Neural cell (in vitro differentiated cells): ENCODE measurements around the gene LGR5. TPM values are rescaled to one million over a fixed set of nuclear protein-coding genes. Genes with fewer than 3 reads are reported as not detected.

Experiments
- H2AFZ ChIP-seq: fragments of 200-600, 300-800 bp; sonication (generic), shearing (Covaris generic); 2 replicates; pipeline ENCODE4 v1.6.0; 2014; ENCODE audit warnings: low read depth, mild to moderate bottlenecking, antibody characterized with exemption, low read length, moderate library complexity
- H3F3A ChIP-seq: fragments of 200-600 bp; shearing (Covaris generic); 2 replicates; pipeline ENCODE4 v1.6.1; 2016; ENCODE audit warnings: mild to moderate bottlenecking, moderate library complexity, mixed read lengths, antibody characterized with exemption, low read length; ENCODE audit not compliant: insufficient read depth, poor library complexity, severe bottlenecking
- H3K27ac ChIP-seq: fragments of 200-600, 300-800 bp; sonication (generic), shearing (Covaris generic); 2 replicates; pipeline ENCODE4 v1.5.1; 2014; ENCODE audit warnings: mild to moderate bottlenecking, low read length, moderate library complexity
- H3K27me3 ChIP-seq: fragments of 300-800, 200-600 bp; sonication (generic), shearing (Covaris generic); 2 replicates; pipeline ENCODE4 v1.6.0; 2014; ENCODE audit warnings: mild to moderate bottlenecking, low read depth, low read length, moderate library complexity; ENCODE audit not compliant: insufficient read depth
- H3K36me3 ChIP-seq: fragments of 300-800, 200-600 bp; sonication (generic), shearing (Covaris generic); 2 replicates; pipeline ENCODE4 v1.5.1; 2014; ENCODE audit warnings: mild to moderate bottlenecking, antibody characterized with exemption, low read length, moderate library complexity; ENCODE audit not compliant: insufficient read depth
- H3K4me2 ChIP-seq: fragments of 300-800, 200-600 bp; sonication (generic), shearing (Covaris generic); 2 replicates; pipeline ENCODE4 v1.6.0; 2014; ENCODE audit warnings: mild to moderate bottlenecking, low read length
- H3K4me3 ChIP-seq: fragments of 300-800, 200-600 bp; sonication (generic), shearing (Covaris generic); 2 replicates; pipeline ENCODE4 v1.5.1; 2014; ENCODE audit warnings: mild to moderate bottlenecking, low read length, moderate library complexity
- H3K79me2 ChIP-seq: fragments of 200-600 bp; shearing (Covaris generic); replicated peaks from 2 replicates; pipeline ENCODE4 v1.6.0; 2014; ENCODE audit warnings: mild to moderate bottlenecking, low read length, moderate library complexity; ENCODE audit not compliant: insufficient read depth
- H3K9ac ChIP-seq: fragments of 300-800, 200-600 bp; sonication (generic), shearing (Covaris generic); 2 replicates; pipeline ENCODE4 v1.6.1; 2016; ENCODE audit warnings: mild to moderate bottlenecking, low read length, mixed read lengths
- H3K9me2 ChIP-seq: fragments of 200-600 bp; shearing (Covaris generic); 2 replicates; pipeline ENCODE4 v1.6.1; 2016; ENCODE audit warnings: mild to moderate bottlenecking, low read length, mixed read lengths; ENCODE audit not compliant: insufficient read depth
- H3K9me3 ChIP-seq: fragments of 200-600, 300-800 bp; sonication (generic), shearing (Covaris generic); 2 replicates; pipeline ENCODE4 v1.6.1; 2016; ENCODE audit warnings: mild to moderate bottlenecking, mixed run types, low read length, moderate library complexity, mixed read lengths
- H4K20me1 ChIP-seq: fragments of 200-600 bp; shearing (Covaris generic); 2 replicates; pipeline ENCODE4 v1.6.1; 2016; ENCODE audit warnings: mild to moderate bottlenecking, mixed run types; ENCODE audit not compliant: insufficient read depth
- EP300 ChIP-seq: fragments of 450-650 bp; conservative IDR thresholded peaks from 2 replicates; pipeline ENCODE4 v1.6.1; 2014; ENCODE audit warnings: antibody characterized with exemption, mild to moderate bottlenecking, moderate library complexity; ENCODE audit not compliant: poor library complexity, severe bottlenecking
- EZH2 ChIP-seq: fragments of 200-600, 300-800 bp; shearing (Covaris generic), sonication (generic); IDR thresholded peaks from 2 replicates; pipeline ENCODE4 v1.6.1; 2014; ENCODE audit warnings: antibody characterized with exemption, low read length, borderline replicate concordance, mild to moderate bottlenecking; ENCODE audit not compliant: insufficient read depth, poor library complexity, severe bottlenecking
- MXI1 ChIP-seq: fragments of 450-650 bp; conservative IDR thresholded peaks from 2 replicates; pipeline ENCODE4 v1.6.1; 2014; ENCODE audit warnings: antibody characterized with exemption, mild to moderate bottlenecking; ENCODE audit not compliant: poor library complexity, severe bottlenecking
- POLR2AphosphoS5 ChIP-seq: IDR thresholded peaks from 2 replicates; pipeline ENCODE4 v1.6.1; 2012
- RAD21 ChIP-seq: fragments of 450-650 bp; conservative IDR thresholded peaks from 2 replicates; pipeline ENCODE4 v1.6.1; 2014; ENCODE audit warnings: antibody characterized with exemption, mild to moderate bottlenecking, moderate library complexity
- SMC3 ChIP-seq: fragments of 450-650 bp; conservative IDR thresholded peaks from 2 replicates; pipeline ENCODE4 v1.6.1; 2014; ENCODE audit warnings: antibody characterized with exemption, mild to moderate bottlenecking, moderate library complexity; ENCODE audit not compliant: poor library complexity
- TAF1 ChIP-seq: IDR thresholded peaks from 2 replicates; pipeline ENCODE4 v1.6.1; 2012; ENCODE audit warnings: low read depth
- polyA plus RNA-seq: library from polyadenylated mRNA; depleted of rRNA; stranded (reverse); fragments of >200 nt; gene quantifications from 2 replicates; pipeline ENCODE4 v1.2.3, GENCODE V29; 2014
- TF ChIP-seq, protein P1 (sequence below): IDR thresholded peaks from 2 replicates; pipeline ENCODE4 v1.6.1; 2012; ENCODE audit warnings: borderline replicate concordance
- TF ChIP-seq, protein P2 (sequence below): fragments of 450-650 bp; IDR thresholded peaks from 2 replicates; pipeline ENCODE4 v1.5.1; 2014; ENCODE audit warnings: antibody characterized with exemption, mild to moderate bottlenecking, moderate library complexity; ENCODE audit not compliant: poor library complexity, severe bottlenecking

LGR5 gene
- polyA plus RNA-seq, 1 donor from 2014 or later: 0.16 TPM

DNA sequence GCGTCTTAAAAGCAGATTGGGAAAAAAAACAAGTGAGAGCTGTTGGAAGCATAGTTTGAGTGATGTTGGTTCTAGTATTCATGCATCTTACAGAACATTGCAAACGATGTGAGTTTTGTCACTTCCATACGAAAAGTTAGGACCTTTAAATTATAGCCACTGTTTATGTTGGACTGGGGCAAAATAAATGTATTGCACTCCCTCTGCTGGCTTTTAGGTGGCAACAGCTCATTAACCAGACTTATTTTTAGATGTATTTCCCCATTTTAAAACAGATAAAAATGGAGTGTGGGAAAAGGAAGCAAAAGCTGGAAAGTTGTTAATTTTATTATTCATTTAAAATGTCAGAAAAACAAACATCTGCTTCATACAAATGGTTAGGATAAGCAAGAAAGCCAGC, 111.9 kb downstream of the LGR5 start:
- H3K36me3 ChIP-seq: no peaks in the 10 kb centered on the region
- no peaks in the 10 kb centered on the region for H3K79me2 ChIP-seq
- no peaks in the 10 kb centered on the region for H3K9me3 ChIP-seq
- no peak overlapping the region for H3K9ac ChIP-seq
- H3K4me3 ChIP-seq: no peak overlapping the region
- H2AFZ ChIP-seq: no peak overlapping the region
- H4K20me1 ChIP-seq: no peaks in the 10 kb centered on the region
- no peaks in the 10 kb centered on the region for H3K27me3 ChIP-seq
- H3K9me2 ChIP-seq: no peaks in the 10 kb centered on the region
- no peak overlapping the region for H3K4me2 ChIP-seq
- TF ChIP-seq, protein P1, sequence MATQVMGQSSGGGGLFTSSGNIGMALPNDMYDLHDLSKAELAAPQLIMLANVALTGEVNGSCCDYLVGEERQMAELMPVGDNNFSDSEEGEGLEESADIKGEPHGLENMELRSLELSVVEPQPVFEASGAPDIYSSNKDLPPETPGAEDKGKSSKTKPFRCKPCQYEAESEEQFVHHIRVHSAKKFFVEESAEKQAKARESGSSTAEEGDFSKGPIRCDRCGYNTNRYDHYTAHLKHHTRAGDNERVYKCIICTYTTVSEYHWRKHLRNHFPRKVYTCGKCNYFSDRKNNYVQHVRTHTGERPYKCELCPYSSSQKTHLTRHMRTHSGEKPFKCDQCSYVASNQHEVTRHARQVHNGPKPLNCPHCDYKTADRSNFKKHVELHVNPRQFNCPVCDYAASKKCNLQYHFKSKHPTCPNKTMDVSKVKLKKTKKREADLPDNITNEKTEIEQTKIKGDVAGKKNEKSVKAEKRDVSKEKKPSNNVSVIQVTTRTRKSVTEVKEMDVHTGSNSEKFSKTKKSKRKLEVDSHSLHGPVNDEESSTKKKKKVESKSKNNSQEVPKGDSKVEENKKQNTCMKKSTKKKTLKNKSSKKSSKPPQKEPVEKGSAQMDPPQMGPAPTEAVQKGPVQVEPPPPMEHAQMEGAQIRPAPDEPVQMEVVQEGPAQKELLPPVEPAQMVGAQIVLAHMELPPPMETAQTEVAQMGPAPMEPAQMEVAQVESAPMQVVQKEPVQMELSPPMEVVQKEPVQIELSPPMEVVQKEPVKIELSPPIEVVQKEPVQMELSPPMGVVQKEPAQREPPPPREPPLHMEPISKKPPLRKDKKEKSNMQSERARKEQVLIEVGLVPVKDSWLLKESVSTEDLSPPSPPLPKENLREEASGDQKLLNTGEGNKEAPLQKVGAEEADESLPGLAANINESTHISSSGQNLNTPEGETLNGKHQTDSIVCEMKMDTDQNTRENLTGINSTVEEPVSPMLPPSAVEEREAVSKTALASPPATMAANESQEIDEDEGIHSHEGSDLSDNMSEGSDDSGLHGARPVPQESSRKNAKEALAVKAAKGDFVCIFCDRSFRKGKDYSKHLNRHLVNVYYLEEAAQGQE: no peak
- TF ChIP-seq TAF1 (no peak), MXI1 (no peak), EZH2 (no peak), EP300 (no peak), RAD21 (peak; percentile 35), POLR2AphosphoS5 (no peak), SMC3 (peak; percentile 38)
- TF ChIP-seq, protein P2, sequence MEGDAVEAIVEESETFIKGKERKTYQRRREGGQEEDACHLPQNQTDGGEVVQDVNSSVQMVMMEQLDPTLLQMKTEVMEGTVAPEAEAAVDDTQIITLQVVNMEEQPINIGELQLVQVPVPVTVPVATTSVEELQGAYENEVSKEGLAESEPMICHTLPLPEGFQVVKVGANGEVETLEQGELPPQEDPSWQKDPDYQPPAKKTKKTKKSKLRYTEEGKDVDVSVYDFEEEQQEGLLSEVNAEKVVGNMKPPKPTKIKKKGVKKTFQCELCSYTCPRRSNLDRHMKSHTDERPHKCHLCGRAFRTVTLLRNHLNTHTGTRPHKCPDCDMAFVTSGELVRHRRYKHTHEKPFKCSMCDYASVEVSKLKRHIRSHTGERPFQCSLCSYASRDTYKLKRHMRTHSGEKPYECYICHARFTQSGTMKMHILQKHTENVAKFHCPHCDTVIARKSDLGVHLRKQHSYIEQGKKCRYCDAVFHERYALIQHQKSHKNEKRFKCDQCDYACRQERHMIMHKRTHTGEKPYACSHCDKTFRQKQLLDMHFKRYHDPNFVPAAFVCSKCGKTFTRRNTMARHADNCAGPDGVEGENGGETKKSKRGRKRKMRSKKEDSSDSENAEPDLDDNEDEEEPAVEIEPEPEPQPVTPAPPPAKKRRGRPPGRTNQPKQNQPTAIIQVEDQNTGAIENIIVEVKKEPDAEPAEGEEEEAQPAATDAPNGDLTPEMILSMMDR: peak; percentile 35
- H3F3A ChIP-seq: no peaks in the 10 kb centered on the region
- no peak overlapping the region for H3K27ac ChIP-seq

DNA sequence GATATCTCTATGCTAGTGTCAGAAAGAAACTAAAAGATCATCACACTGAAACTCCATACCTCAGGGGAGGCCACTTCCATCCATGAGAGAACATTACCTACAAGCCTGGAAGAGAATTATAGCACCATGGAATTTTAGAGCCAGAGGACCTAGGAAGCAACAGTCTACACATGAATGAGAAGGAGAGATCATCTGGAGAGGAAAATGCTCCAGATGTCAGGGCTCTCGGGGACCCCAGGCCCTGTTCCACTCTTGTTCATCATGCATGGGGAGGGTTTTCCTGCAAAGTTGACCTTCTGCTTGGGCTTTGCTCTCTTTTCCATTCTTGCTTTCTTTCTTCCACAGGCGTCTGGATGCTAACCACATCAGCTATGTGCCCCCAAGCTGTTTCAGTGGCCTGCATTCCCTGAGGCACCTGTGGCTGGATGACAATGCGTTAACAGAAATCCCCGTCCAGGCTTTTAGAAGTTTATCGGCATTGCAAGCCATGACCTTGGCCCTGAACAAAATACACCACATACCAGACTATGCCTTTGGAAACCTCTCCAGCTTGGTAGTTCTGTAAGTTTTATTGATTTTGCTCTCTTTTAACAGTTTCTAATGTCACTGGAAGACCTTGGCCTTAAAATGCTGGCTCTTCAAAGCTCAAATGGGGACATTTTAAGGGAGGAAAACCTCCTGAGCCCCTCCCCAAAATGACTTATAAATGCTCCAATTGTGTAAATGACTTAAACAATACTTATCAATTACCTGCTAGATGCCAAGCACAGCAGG, 113.3 kb downstream of the LGR5 start:
- H3K36me3 ChIP-seq: no peaks in the 10 kb centered on the region

More for the DNA sequence above, 113.3 kb downstream of the LGR5 start:
- H2AFZ ChIP-seq: no peak overlapping the region
- no peak for TF ChIP-seq EZH2
- no peak for TF ChIP-seq MXI1
- no peak for TF ChIP-seq POLR2AphosphoS5
- no peak for TF ChIP-seq TAF1
- TF ChIP-seq, protein P2: no peak
- TF ChIP-seq, protein P1: no peak
- TF ChIP-seq SMC3: no peak
- no peak for TF ChIP-seq RAD21
- no peak for TF ChIP-seq EP300
- no peaks in the 10 kb centered on the region for H3K27me3 ChIP-seq
- H3K4me3 ChIP-seq: no peak overlapping the region
- H3K27ac ChIP-seq: no peak overlapping the region
- no peaks in the 10 kb centered on the region for H3K9me2 ChIP-seq
- no peak overlapping the region for H3K9ac ChIP-seq
- H3K4me2 ChIP-seq: no peak overlapping the region
- no peaks in the 10 kb centered on the region for H3K9me3 ChIP-seq
- H3F3A ChIP-seq: no peaks in the 10 kb centered on the region
- no peaks in the 10 kb centered on the region for H4K20me1 ChIP-seq
- H3K79me2 ChIP-seq: no peaks in the 10 kb centered on the region
